GM21737 (cell line): Measurements from ENCODE around the gene UBR3.
"Not testable (repeated sequence)": the region's sequence is repeated elsewhere in the genome, so short reads cannot be mapped to it uniquely, and the experiment has no call there.

ENCODE experiments used
- ATAC-seq: cut with Tn5 transposase; IDR thresholded peaks from one replicate; pipeline ENCODE4 v1.9.1; 2021; ENCODE audit warnings: mild to moderate bottlenecking, moderate library complexity; ENCODE audit not compliant: unreplicated experiment

Gene UBR3

DNA sequence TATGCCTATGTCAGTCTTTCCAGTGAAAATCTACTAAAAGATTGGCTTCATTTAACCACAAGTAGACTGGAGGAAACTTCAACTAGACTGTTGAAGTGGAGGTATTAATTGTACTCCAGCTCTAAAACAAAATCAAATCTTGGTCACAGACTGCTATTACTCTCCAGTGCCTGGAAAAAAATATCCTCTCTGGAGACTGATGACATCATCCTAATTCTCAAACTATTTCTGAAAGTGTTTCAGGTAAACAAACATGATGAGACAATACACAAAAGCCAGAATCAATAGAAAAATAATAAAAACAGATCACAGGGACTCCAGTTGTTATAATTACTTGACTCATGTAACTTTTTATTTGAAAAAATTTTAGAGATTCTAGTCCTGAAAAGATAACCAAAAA lies 263.0 kb downstream of the UBR3 start:
- no peak for ATAC-seq

DNA sequence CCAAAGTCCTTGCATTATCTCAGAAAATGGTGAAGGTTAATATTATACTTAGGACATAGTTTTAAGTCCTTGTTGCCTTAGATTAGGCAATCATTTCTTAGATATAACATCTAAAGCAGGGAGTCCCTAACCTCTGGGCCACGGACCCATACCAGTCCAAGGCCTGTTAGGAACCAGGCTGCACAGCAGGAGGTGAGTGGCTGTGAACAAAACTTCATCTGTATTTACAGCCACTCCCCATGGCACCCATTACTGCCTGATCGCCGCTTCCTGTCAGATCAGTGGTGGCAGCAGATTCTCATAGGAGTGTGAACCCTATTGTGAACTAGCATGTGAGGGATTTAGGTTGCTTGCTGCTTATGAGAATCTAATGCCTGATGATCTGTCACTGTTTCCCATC lies 264.2 kb downstream of the UBR3 start:
- ATAC-seq: no peak

DNA sequence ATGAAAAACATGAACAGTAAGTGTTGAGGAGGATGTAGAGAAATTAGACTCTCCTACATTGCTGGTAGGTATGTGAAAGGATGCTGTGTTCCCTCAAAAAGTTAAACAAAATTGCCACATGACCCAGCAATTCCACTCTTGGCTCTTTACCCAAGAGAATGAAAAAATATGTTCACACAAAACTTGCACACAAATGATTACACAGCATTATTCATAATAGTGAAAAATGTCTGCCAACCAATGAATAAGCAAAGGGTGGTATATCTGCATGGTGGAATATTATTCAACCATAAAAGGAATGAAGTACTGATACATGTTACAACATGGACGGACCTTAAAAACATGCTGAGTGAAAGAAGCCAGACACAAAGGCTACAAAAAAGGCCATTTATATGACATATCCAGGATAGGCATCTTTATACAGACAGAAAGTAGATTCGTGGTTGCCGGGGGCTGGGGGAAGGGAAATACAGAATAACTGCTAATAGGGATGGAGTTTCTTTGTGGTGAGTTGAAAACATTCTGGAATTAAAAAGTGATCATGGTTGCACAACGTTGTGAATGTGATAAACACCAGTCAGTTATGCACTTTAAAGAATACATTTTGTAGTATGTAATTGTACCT lies 265.3 kb downstream of the UBR3 start:
- ATAC-seq: no peak

DNA sequence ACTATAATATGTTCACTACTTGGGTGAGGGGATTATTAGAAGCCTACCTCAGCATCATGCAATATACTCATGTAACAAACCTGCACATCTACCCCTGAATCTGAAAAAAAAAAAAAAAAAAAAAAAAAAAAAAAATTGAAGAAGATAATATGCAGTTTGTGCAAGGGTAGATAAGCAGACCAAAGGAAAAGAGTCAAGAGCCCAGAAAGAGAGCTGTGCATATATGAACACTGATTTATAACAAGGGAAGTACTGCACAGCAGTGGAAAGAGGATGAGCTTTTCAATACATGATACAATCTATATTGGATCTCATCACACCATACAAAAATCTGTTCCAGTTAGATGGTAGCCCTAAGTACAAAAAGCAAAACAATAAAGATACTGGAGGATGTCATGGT lies 268.1 kb downstream of the UBR3 start:
- no peak for ATAC-seq

DNA sequence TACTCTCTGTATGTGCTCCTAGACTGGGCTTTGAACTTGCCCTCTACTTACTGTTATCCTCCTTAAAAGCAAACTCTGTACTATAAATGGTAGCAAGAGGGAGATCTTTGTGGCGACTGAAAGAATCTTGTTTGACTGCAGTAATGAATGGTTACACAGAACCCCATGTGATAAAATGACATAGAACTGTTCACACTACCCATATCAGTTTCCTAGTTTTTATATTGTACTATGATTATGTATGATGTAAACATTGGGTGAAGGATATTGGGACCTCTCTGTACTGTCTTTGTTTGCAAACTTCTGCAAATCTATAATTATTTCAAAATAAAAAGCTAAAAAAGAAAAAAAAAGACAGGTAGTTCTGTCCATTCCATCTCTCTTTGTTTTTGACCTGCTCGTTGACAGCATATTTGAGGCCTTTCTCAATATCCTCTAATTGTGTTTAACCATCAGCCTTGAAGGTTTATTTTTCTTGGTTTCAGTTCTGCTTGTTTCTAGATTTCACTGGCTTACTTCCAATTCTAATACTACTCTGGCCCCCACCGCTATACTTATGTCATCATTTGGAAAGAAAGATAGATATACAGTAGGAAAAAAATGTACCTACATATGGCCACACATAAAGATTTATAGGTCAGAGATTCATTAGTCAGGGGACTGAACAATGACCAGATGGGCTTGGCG lies 271.5 kb downstream of the UBR3 start:
- no peak for ATAC-seq

DNA sequence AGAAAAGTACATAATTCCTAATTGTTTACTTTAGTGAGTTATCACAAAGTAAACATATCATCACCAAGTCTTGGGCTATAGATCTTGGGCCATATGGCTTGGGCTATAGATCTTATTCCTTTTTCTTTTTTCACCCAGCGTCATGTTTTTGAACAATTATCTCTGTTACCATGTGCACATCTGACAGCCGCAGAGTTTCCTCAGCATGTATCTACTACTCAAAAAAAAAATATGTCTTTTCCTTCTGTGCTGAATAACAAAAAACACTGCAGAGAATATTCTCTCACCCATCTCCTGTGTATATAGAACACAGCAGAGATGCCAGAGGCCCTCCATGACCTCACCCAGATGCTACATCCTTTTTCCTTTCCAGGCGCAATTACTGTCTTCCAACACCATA lies 274.5 kb downstream of the UBR3 start:
- ATAC-seq: no peak

DNA sequence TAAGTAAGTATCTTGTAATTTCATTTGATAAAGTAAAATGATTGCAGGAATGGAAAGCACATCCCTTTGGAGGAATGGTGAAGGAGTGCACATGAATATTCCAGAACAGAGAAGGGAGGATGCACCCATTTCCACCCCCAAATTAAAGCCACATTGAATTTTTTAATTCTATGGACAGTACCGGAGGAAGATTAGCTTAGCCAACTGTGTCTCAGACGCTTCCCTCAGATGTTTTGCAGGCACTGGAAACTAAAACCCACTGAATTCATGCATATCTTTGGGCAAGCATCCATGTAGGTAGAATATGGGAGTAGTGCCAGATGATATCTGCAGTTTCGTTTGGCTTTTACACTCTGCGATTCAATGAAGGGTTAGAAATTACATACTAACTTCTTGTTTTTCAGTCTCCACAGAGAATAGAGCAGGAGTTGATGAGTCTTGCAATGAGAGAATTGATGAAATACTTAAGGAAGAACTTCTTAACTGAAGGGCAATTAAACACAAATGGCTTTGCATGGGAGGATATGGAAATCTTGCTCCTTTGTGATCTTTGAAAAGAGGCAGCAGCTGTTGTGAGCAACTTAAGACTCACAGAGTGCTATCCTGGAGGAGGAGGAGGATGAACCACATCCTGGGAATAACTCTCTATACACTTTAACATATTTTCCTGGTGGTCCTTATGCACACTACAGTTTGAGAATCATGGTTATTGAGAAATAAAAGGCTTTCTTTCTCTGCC lies 279.0 kb downstream of the UBR3 start:
- no peak for ATAC-seq

DNA sequence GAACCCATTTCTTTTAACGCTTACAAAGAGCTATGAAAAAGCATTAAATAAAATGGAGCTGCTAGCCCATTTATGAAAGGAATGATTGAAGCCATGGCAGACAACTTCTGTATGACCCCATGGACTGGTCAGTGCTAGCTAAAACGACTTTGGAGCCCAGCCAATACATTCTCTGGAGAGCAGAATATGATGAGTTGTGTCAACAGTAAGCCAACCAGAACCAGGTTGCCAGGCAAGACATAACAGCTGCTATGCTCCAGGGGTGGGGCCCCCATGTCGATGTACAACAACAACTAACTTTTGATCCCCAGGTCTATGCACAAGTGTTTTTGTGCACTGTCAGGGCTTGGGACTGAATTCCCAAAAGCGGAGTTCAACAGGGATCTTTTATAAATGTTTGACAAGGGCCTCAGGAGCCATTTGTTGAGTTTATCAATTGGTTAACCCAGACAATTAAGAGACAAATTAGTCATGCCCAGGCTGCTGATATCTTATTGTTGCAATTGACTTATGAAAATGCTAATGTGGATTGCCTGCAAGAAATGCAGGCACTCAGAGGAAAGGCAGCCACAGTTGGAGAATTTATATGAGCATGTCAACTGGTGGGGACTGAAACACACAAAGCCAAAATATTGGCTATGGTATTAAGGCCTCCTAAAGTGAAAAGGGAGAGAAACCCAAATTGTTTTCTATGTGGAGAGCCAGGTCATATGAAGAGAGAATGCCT lies 286.1 kb downstream of the UBR3 start:
- ATAC-seq: no peak

DNA sequence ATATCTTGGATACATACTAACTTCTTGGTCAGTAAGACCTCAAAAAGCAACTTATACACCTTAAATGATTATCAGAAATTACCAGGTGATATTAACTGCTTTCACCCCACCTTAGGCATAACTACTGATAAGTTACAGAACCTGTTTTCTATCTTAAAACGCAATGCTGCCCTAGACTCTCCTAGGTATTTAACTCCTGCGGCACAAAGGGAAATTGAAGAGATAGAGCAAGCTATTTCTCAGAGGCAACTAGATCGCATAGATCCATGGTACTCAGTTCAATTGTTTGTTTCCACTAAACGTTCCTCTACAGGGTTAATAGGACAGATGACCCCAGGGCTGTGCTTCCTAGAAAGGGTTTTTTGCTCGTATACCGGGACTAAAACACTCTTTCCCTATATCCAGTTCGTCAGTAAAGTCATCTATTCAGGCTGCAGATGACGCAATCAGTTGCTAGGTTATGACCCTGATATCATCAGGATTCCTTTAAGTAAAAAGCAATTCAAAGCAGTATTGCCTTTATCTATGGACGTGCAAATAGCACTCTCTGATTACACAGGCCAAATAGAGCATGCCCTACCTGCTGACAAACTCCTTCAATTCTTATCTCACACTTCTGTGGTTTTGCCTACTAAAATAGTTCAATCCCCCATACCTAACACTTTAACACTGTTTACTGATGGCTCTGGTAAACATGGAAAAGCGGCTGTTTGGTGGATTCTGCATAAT lies 288.4 kb downstream of the UBR3 start:
- ATAC-seq: no peak

DNA sequence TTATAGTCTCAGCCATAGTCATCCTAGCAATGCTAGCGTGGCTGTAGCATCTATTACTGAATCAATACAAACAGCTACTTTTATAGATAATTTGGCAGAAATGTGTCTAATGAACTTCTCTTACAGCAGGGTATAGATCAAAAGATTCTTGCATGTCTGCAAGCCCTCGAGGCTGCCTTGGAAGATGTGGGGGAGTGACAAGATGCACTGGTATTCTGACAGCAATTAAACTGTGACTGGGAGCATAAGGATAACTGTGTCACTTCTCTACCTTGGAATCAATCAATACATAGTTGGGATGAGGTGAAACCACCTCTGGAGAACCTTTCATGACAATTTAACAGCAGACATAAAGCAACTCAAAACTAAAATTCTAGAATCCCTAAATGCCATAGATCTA lies 291.4 kb downstream of the UBR3 start:
- no peak for ATAC-seq

DNA sequence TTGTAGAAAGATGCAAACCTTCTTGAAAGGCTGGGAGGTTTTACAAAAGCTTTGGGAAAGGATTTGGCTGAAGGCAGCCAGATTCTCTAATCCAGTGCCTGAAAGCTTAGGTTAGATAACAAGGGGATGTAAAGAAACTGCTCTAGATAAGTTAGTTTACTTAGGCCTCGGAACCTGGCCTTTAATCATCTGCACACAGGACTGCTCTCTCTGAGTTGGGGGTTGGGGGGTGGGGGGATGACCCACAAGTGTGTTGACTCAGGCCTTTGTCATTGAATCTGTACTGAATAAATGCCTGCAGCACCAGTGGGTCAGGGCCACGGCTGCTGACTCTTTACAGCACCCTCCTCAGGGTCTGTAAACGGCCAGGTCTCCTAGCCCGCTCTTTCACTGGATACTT lies 292.1 kb downstream of the UBR3 start:
- ATAC-seq: not testable (repeated sequence)

DNA sequence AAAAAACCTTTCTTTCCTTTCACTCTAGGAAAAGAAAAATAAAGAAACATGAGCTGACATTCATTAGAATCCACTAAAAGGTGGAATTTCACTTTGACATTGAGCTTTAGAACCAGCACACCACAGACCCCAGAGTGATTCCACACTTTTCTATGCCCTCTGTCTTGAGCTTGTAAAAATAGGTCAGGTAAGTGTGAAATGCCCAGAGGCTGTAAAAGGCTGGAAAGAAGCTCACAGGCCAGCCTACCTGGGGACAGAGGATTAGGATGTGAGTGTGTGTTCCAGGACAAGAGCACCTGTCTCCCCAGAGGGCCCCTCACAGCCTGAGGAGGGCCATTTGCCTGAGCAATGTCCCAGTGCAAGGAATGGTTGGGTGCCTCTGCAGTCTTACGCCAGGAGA lies 294.4 kb downstream of the UBR3 start:
- no peak for ATAC-seq

DNA sequence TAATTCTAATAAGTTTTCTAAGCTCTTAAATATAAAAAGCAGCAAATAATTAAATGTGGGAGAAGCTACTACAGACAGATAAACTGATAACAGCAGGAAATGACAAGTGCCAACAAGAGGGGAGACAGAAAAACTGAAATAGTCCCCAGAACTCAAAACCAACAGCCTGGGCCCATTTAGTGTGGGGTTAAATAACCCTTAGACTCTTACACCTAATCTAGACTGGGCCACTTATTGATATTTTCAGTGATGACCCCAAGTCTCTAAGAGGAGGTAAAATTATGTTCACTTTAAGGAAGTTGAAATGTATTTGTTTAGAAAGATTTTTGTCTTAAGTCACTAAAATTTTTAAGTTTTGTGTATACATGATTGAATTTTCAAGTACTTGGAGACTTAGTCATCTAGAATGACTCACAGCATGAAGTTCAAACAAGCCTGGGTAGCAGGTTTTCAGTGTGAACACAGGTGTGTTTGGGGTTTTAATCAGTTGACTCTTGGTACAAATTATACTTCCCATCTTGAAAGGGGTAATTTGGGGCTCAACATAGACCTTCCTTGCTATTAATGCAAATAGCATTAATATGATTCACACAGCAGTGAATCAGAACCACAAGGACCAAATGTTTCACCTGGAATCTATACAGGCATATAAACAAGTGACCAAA lies 295.8 kb downstream of the UBR3 start:
- no peak for ATAC-seq

DNA sequence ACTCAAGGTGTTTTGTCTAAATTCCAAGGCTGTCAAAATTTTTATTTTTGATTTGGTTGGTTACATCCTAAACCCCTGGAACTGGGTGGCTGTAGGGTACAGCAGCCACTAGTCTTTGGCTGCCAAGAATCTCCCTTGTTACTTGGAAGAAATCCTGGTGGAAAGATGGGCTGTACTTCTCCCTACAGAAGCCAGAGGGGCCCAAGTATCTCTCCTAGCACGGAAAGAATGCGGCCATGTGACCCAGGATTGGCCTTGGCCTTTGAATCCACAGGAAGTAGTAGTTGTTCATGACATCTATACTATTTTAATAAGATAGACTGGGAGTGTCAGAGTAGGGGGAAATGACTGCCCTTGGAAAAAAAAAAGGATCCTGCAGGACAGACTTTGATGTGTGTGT lies 296.3 kb downstream of the UBR3 start:
- no peak for ATAC-seq

DNA sequence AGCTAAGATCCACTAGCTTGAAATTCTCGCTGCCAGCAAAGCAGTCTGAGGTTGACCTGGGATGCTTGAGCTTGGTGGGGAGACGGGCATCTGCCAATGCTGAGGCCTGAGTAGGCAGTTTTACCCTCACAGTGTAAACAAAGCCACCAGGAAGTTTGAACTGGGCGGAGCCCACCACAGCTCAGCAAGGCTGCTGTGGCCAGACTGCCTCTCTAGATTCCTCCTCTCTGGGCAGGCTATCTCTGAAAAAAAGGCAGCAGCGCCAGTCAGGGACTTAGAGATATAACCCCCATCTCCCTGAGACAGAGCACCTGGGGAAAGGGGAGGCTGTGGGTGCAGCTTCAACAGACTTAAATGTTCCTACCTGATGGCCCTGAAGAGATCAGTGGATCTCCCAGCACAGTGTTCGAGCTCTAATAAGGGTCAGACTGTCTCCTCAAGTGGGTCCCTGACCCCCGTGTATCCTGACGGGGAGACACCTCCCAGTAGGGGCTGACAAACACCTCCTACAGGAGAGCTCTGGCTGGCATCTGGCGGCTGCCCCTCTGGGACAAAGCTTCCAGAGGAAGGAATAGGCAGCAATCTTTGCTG lies 299.0 kb downstream of the UBR3 start:
- not testable (repeated sequence) for ATAC-seq
